A673 (cell line): ENCODE results near the gene KCNK1. TPM values are rescaled to one million over a fixed set of nuclear protein-coding genes. Genes with fewer than 3 reads are reported as not detected.

Experiments
- BruUV-seq: library from RNA; stranded (reverse); fragments of 400-500 nt; replicated peaks from 2 replicates; lab custom pipeline; 2021; lab: Mats Ljungman, UMichigan
- CTCF ChIA-PET: fragments of 300-600 bp; sonication (Branson Sonifier 250); formaldehyde crosslinking; loops from one replicate; lab custom pipeline; 2022; ENCODE audit warnings: antibody characterized with exemption; lab: Charles Lee
- POLR2A ChIA-PET: fragments of 300-600 bp; sonication (Branson Sonifier 250); formaldehyde crosslinking; loops from one replicate; lab custom pipeline; 2022; ENCODE audit warnings: antibody characterized with exemption; ENCODE audit not compliant: low non-redundant PET; lab: Charles Lee
- DNase-seq: peaks from one replicate; pipeline ENCODE4 v3.0.0-alpha.2; 2015; ENCODE audit warnings: low spot score
- H3K27ac ChIP-seq: fragments of 200-600 bp; sonication (generic); 2 replicates; pipeline ENCODE4 v1.5.1; 2016; ENCODE audit warnings: mixed run types, low read depth, mild to moderate bottlenecking, mixed read lengths, antibody characterized with exemption, low read length; ENCODE audit not compliant: poor library complexity, severe bottlenecking
- H3K27me3 ChIP-seq: fragments of 200-600 bp; sonication (generic); replicated peaks from 2 replicates; pipeline ENCODE4 v1.6.1; 2017; ENCODE audit warnings: mixed run types, low read depth, mild to moderate bottlenecking, mixed read lengths, antibody characterized with exemption, low read length; ENCODE audit not compliant: insufficient read depth, poor library complexity
- H3K36me3 ChIP-seq: fragments of 200-600 bp; sonication (generic); 2 replicates; pipeline ENCODE4 v1.6.1; 2016; ENCODE audit warnings: mixed run types, mild to moderate bottlenecking, mixed read lengths, antibody characterized with exemption, low read length; ENCODE audit not compliant: insufficient read depth, poor library complexity, severe bottlenecking
- H3K4me1 ChIP-seq: fragments of 200-600 bp; sonication (generic); 2 replicates; pipeline ENCODE4 v1.6.1; 2017; ENCODE audit warnings: mixed run types, mild to moderate bottlenecking, mixed read lengths, antibody characterized with exemption, low read length; ENCODE audit not compliant: insufficient read depth, poor library complexity, severe bottlenecking
- H3K4me3 ChIP-seq: fragments of 200-600 bp; sonication (generic); 2 replicates; pipeline ENCODE4 v1.5.1; 2016; ENCODE audit warnings: low read depth, mixed run types, mild to moderate bottlenecking, mixed read lengths, low read length; ENCODE audit not compliant: poor library complexity, severe bottlenecking
- H3K9me3 ChIP-seq: fragments of 200-600 bp; sonication (generic); 2 replicates; pipeline ENCODE4 v1.6.1; 2016; ENCODE audit warnings: mixed run types, low read depth, mild to moderate bottlenecking, mixed read lengths, antibody characterized with exemption, low read length; ENCODE audit not compliant: poor library complexity, severe bottlenecking
- EZH2 ChIP-seq: fragments of 200-600 bp; sonication (generic); IDR thresholded peaks from 2 replicates; pipeline ENCODE4 v1.6.1; 2017; ENCODE audit warnings: borderline replicate concordance, low read depth, mild to moderate bottlenecking, mixed read lengths, antibody characterized with exemption, low read length; ENCODE audit not compliant: poor library complexity, severe bottlenecking
- intact Hi-C: fragments of 100-400 bp; cut with micrococcal nuclease; formaldehyde crosslinking; loops from one replicate; pipeline ENCODE4 v1.10.0; 2022; ENCODE audit not compliant: unreplicated experiment
- total RNA-seq: library from RNA; stranded (reverse); gene quantifications from 2 replicates; pipeline ENCODE4 v1.2.3, GENCODE V29; 2021
- TF ChIP-seq, protein P1 (sequence below): fragments of 300-800, 200-600 bp; sonication (generic); conservative IDR thresholded peaks from 2 replicates; pipeline ENCODE4 v1.5.1; 2017; ENCODE audit warnings: low read depth, mild to moderate bottlenecking, antibody characterized with exemption, low read length, moderate library complexity, mixed read lengths

KCNK1 gene
- total RNA-seq, 1 experiment from 2014 or later = not detected

DNA sequence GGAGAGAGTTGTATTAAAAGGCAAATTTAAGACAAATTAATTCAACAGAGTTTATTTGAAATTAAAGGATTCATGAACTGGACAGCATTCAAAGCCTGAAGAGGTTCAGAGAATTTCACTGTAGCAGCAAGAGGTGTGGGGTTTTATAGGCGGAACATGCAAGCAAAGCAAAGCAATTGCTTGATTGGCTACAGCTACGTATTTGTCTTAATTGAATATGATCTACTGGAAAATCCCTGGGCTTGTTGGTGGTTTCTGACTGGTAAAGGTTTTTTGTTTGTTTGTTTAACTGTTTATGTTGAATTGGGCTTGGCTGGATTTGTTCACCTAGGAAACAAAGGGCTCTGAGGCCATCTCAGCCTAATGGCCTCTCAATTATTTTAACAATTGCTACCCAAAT, 61.5 kb downstream of the KCNK1 start:
- Histone ChIP-seq H3K4me1 (no peaks in the 10 kb centered on the region), H3K27me3 (peaks cover 27% of the 10 kb centered on the region), H3K27ac (no peak overlapping the region), H3K4me3 (no peak overlapping the region), H3K36me3 (no peaks in the 10 kb centered on the region), H3K9me3 (no peaks in the 10 kb centered on the region)
- intact Hi-C loops = no loop called here
- BruUV-seq = no TSS peak
- no peak for DNase-seq
- ChIA-PET POLR2A (no interaction called here), CTCF (no interaction called here)
- TF ChIP-seq, protein P1, sequence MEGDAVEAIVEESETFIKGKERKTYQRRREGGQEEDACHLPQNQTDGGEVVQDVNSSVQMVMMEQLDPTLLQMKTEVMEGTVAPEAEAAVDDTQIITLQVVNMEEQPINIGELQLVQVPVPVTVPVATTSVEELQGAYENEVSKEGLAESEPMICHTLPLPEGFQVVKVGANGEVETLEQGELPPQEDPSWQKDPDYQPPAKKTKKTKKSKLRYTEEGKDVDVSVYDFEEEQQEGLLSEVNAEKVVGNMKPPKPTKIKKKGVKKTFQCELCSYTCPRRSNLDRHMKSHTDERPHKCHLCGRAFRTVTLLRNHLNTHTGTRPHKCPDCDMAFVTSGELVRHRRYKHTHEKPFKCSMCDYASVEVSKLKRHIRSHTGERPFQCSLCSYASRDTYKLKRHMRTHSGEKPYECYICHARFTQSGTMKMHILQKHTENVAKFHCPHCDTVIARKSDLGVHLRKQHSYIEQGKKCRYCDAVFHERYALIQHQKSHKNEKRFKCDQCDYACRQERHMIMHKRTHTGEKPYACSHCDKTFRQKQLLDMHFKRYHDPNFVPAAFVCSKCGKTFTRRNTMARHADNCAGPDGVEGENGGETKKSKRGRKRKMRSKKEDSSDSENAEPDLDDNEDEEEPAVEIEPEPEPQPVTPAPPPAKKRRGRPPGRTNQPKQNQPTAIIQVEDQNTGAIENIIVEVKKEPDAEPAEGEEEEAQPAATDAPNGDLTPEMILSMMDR = no peak
- TF ChIP-seq EZH2 = no peak

DNA sequence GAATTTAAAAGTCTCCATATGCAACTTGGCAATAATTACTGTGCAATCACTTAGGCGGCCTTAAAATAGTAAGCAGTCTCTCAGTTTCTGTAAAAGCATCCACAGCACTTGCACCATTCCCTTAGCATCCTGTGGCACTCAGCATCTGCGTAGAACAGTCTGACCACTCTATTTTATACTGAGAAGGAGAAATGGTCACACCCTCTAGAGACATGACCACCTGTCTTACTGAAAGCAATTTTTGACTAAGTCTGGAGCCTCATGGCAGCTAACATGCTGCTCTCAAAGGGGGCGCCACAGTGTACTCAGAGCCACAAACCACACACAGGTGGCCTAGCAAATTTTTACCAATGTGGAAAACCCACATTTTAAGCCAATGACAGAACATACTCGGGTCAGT, 62.0 kb downstream of the KCNK1 start:
- Histone ChIP-seq H3K4me1 (no peaks in the 10 kb centered on the region), H3K36me3 (no peaks in the 10 kb centered on the region), H3K27ac (no peak overlapping the region), H3K27me3 (peaks cover 23% of the 10 kb centered on the region), H3K9me3 (no peaks in the 10 kb centered on the region), H3K4me3 (no peak overlapping the region)
- CTCF ChIA-PET = no interaction called here
- TF ChIP-seq, protein P1 = no peak
- TF ChIP-seq EZH2 = no peak
- DNase-seq = no peak
- intact Hi-C loops = no loop called here
- POLR2A ChIA-PET = no interaction called here
- no TSS peak for BruUV-seq

DNA sequence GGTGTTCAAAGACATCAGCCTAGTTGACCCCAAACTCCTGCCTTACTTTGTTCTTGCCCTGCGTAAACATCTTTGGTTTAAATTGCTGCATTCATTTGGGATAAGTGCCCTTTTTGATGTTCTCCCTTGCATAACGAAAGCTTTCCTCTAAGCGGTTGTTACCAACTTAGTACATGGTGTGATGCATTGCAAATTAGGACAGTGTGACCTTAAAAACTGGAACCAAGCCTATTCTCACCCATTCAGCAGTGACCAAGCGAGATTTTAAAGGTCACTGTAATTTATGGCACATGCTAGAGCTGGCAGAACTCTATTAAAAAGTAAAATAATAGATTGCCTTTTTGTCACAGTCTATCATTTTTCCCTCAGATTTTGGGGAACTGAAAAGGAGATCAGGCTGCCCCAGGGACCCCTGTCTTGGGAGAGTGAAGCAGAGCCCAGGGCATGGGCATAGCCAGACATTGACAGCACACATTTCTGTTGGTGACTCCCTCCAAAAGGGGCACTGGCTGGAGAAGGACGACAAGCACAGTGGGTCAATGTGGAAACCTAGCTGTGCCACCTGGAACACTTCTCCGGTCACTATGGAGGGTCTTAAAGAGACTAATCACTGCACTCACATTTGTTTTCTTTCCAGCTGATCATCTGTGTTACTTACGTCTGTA, 63.9 kb downstream of the KCNK1 start:
- no peaks in the 10 kb centered on the region for H3K4me1 ChIP-seq
- ChIA-PET CTCF (no interaction called here), POLR2A (no interaction called here)
- H3K36me3 ChIP-seq = no peaks in the 10 kb centered on the region
- no peak overlapping the region for H3K4me3 ChIP-seq
- no peak for TF ChIP-seq EZH2
- TF ChIP-seq, protein P1 = no peak
- BruUV-seq = no TSS peak
- H3K9me3 ChIP-seq = no peaks in the 10 kb centered on the region
- DNase-seq = no peak
- intact Hi-C loops = no loop called here
- peaks cover 23% of the 10 kb centered on the region for H3K27me3 ChIP-seq
- no peak overlapping the region for H3K27ac ChIP-seq
